PFSK-1 (cell line): ENCODE results near the gene LOXL4.

Experiments
- POLR2AphosphoS5 ChIP-seq: IDR thresholded peaks from 2 replicates; pipeline ENCODE4 v1.6.1; 2012; ENCODE audit warnings: low read depth, mild to moderate bottlenecking, control low read depth, low read length, moderate library complexity
- REST ChIP-seq, 2 experiments: IDR thresholded peaks; 2 replicates each; pipeline versions ENCODE4 v1.6.1 to v1.8.0; 2011 to 2012; ENCODE audit warnings: low read depth in 2 of 2, low read length in 2 of 2, control low read depth in 1 of 2, inconsistent platforms in 1 of 2, mild to moderate bottlenecking in 1 of 2, moderate library complexity in 1 of 2; ENCODE audit not compliant: insufficient read depth in 1 of 2

GRCh38 chr10:98223874-98224273 lies 44.1 kb downstream of the LOXL4 start:
- TF ChIP-seq REST (IDR thresholded peaks at IDR 0.05; ENCODE audit: insufficient read depth in 1 of 2, low read depth in 2 of 2, low read length in 2 of 2) (no peak), POLR2AphosphoS5 (no peak)
